OCI-LY3 (cell line): ENCODE measurements around the gene DACH2.

Experiments used
- EZH2phosphoT487 ChIP-seq: fragments of 200-600 bp; shearing (Covaris generic); IDR thresholded peaks from 2 replicates; pipeline ENCODE4 v1.6.1; 2018; ENCODE audit warnings: antibody characterized with exemption, mixed run types, low read depth
- TF ChIP-seq, protein P1 (sequence below): fragments of 200-600, 300-600 bp; sonication (generic); IDR thresholded peaks from 2 replicates; pipeline ENCODE4 v1.5.1; 2014; ENCODE audit warnings: antibody characterized with exemption, low read length, low read depth

DNA sequence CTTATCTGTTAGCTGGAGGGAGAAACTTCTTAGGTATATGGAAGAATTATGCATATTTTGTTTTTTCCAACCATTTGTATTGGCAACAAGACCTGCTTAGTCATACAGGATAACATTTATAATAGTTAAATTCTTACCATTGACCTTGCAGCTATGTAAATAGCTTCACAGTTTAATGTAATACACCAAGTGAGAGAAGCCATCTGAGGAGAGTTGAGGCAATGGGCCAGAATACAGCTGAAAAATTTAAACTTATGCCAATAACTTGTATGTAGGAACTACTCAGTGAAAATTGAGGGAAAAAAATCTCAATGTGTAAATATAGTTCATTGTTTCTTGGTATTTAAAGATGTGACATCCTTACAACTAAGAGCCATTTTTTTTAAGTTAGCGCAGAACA, 273.5 kb downstream of the DACH2 start:
- TF ChIP-seq, protein P1, sequence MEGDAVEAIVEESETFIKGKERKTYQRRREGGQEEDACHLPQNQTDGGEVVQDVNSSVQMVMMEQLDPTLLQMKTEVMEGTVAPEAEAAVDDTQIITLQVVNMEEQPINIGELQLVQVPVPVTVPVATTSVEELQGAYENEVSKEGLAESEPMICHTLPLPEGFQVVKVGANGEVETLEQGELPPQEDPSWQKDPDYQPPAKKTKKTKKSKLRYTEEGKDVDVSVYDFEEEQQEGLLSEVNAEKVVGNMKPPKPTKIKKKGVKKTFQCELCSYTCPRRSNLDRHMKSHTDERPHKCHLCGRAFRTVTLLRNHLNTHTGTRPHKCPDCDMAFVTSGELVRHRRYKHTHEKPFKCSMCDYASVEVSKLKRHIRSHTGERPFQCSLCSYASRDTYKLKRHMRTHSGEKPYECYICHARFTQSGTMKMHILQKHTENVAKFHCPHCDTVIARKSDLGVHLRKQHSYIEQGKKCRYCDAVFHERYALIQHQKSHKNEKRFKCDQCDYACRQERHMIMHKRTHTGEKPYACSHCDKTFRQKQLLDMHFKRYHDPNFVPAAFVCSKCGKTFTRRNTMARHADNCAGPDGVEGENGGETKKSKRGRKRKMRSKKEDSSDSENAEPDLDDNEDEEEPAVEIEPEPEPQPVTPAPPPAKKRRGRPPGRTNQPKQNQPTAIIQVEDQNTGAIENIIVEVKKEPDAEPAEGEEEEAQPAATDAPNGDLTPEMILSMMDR = no peak
- no peak for TF ChIP-seq EZH2phosphoT487
